ENCODE data around the gene PNPLA3. TPM values are rescaled to one million over a fixed set of nuclear protein-coding genes. Genes with fewer than 3 reads are reported as not detected.

PNPLA3 gene
- polyA plus RNA-seq, 1 donor: 1.3 TPM

GRCh38 chr22:43967069-43967468 lies 43.5 kb downstream of the PNPLA3 start:
- no peak for DNase-seq
- no peaks in the 10 kb centered on the region for H3K9me3 ChIP-seq (ENCODE audit: control insufficient read depth, low read depth, low read length)
- H3K4me3 ChIP-seq (ENCODE audit: low read length): no peak overlapping the region
- H3K27ac ChIP-seq (ENCODE audit: low read length): no peak overlapping the region
- H3K4me1 ChIP-seq (ENCODE audit: control insufficient read depth, insufficient read depth, low read length): no peaks in the 10 kb centered on the region
- no peaks in the 10 kb centered on the region for H3K27me3 ChIP-seq (ENCODE audit: control insufficient read depth, insufficient read depth, low read length)
- H3K36me3 ChIP-seq (ENCODE audit: control insufficient read depth, insufficient read depth, low read length): peaks cover 59% of the 10 kb centered on the region
- WGBS (ENCODE audit: insufficient coverage, low lambda C conversion rate): no CpG with 5 or more reads among the region's 7 CpGs

- H3K4me1 ChIP-seq (ENCODE audit: control insufficient read depth, insufficient read depth, low read length): no peaks in the 10 kb centered on the region
- peaks cover 71% of the 10 kb centered on the region for H3K36me3 ChIP-seq (ENCODE audit: control insufficient read depth, insufficient read depth, low read length)
- H3K9me3 ChIP-seq (ENCODE audit: control insufficient read depth, low read depth, low read length): no peaks in the 10 kb centered on the region
- H3K27me3 ChIP-seq (ENCODE audit: control insufficient read depth, insufficient read depth, low read length): no peaks in the 10 kb centered on the region
- no peak for DNase-seq
- H3K4me3 ChIP-seq (ENCODE audit: low read length): no peak overlapping the region
- WGBS (ENCODE audit: insufficient coverage, low lambda C conversion rate): 100% methylated on average over 4 of the region's 7 CpGs
- no peak overlapping the region for H3K27ac ChIP-seq (ENCODE audit: low read length)
Measured at GRCh38 chr22:43968614-43969013, 45.0 kb downstream of the PNPLA3 start.

DNA sequence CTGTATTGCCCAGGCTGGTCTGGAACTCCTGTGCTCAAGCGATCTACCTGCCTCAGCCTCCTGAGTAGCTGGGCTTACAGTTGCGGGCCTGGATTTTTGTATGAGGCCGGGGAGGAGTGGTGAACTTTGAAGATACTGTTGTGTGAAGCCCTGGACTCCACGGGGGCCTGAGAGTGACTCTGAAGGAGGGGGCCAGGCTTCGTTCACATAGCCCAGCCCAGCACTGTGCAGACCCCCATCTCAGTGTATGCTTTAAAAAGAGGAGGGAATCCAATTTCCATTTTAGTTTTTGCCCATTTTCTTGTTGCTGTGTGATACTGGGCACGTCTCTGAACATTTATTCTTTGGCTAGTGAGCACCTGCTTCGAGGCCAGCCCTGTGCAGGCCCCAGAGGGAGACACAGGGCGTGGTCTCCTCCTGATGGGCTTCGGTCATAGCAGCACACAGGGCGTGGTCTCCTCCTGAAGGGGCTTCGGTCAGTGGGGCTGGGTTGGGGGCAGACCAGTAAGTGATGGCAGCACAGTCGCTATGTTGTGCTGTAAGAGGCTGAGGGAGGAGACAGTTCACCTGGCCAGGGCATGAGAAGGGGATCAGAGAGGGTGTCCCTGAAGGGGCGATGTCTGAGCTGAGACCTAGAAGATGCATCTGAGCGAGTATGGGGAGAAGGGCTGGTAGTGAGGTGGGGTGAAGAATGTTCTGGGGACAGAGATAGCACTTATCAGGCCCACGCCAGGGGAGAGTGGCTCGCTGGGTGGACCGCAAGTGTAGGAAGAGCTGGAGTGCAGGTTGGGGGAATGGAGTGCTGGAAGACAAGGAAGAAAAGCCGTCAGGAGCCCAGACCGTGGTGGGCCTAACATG lies 45.6 kb downstream of the PNPLA3 start:
- Histone ChIP-seq H3K27ac (ENCODE audit: low read length) (no peak overlapping the region), H3K4me3 (ENCODE audit: low read length) (no peak overlapping the region), H3K36me3 (ENCODE audit: control insufficient read depth, insufficient read depth, low read length) (peaks cover 73% of the 10 kb centered on the region), H3K4me1 (ENCODE audit: control insufficient read depth, insufficient read depth, low read length) (no peaks in the 10 kb centered on the region), H3K9me3 (ENCODE audit: control insufficient read depth, low read depth, low read length) (no peaks in the 10 kb centered on the region), H3K27me3 (ENCODE audit: control insufficient read depth, insufficient read depth, low read length) (no peaks in the 10 kb centered on the region)
- 100% methylated on average over 2 of the region's 19 CpGs for whole genome bisulfite sequencing (ENCODE audit: insufficient coverage, low lambda C conversion rate)
- no peak for DNase-seq

GRCh38 chr22:43969989-43970755 lies 46.6 kb downstream of the PNPLA3 start:
- peak; percentile 63 to 86 for DNase-seq
- Histone ChIP-seq H3K4me3 (ENCODE audit: low read length) (no peak overlapping the region), H3K4me1 (ENCODE audit: control insufficient read depth, insufficient read depth, low read length) (no peaks in the 10 kb centered on the region), H3K27ac (ENCODE audit: low read length) (no peak overlapping the region), H3K9me3 (ENCODE audit: control insufficient read depth, low read depth, low read length) (no peaks in the 10 kb centered on the region), H3K27me3 (ENCODE audit: control insufficient read depth, insufficient read depth, low read length) (no peaks in the 10 kb centered on the region), H3K36me3 (ENCODE audit: control insufficient read depth, insufficient read depth, low read length) (peaks cover 74% of the 10 kb centered on the region)
- WGBS (ENCODE audit: insufficient coverage, low lambda C conversion rate): no CpG with 5 or more reads among the region's 8 CpGs

DNA sequence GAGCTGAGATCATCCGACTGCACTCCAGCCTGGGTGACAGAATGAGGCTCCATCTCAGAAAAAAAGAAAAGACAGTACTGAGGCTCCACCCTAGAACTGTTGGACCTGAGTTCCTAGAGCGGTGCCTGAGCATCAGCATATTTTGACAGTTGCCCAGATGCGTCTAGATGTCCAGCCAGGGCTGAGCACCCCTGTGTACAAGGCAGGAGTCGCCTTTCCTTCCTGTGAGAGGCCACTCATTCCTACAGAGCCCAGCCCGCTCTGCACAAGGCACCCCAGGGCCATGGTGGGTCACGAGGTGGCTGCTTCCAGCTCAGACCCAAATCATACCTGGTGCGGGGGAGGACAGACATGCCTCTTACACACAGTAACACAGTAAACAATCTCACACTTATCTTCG lies 47.5 kb downstream of the PNPLA3 start:
- H3K4me3 ChIP-seq (ENCODE audit: low read length): no peak overlapping the region
- H3K4me1 ChIP-seq (ENCODE audit: control insufficient read depth, insufficient read depth, low read length): no peaks in the 10 kb centered on the region
- H3K27ac ChIP-seq (ENCODE audit: low read length): no peak overlapping the region
- no peak for DNase-seq
- no peaks in the 10 kb centered on the region for H3K9me3 ChIP-seq (ENCODE audit: control insufficient read depth, low read depth, low read length)
- H3K36me3 ChIP-seq (ENCODE audit: control insufficient read depth, insufficient read depth, low read length): peaks cover 74% of the 10 kb centered on the region
- no peaks in the 10 kb centered on the region for H3K27me3 ChIP-seq (ENCODE audit: control insufficient read depth, insufficient read depth, low read length)
- no CpG with 5 or more reads among the region's 8 CpGs for WGBS (ENCODE audit: insufficient coverage, low lambda C conversion rate)

DNA sequence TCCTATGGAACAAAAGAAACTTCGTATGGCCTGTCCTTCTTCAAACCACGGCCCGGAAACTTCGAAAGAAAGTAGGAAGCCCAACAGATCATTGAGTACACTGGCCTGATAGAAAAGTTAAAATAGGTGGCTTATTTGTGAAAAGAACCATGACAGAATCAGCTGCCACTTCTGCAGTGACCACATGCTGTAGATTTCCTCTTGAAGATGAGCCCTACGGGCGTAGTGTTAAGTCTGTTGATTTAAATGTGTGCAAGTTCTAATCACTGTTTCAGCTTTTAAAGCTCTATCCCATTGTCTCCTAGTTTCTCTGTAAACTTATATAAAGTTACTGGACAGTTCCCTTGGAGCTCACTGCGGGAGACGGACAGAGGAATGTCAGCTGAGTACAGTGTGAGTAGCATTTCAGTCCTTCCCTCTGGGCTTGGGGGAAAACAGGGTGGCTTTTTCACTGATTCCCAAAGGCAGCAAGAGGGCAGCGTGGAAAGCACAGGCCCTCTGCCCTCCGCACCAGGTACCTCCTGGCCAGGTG lies 49.4 kb downstream of the PNPLA3 start:
- no peak overlapping the region for H3K27ac ChIP-seq (ENCODE audit: low read length)
- no peaks in the 10 kb centered on the region for H3K4me1 ChIP-seq (ENCODE audit: control insufficient read depth, insufficient read depth, low read length)
- H3K9me3 ChIP-seq (ENCODE audit: control insufficient read depth, low read depth, low read length): no peaks in the 10 kb centered on the region
- H3K4me3 ChIP-seq (ENCODE audit: low read length): no peak overlapping the region
- no peaks in the 10 kb centered on the region for H3K27me3 ChIP-seq (ENCODE audit: control insufficient read depth, insufficient read depth, low read length)
- no peak for DNase-seq
- H3K36me3 ChIP-seq (ENCODE audit: control insufficient read depth, insufficient read depth, low read length): peaks cover 82% of the 10 kb centered on the region
- 100% methylated on average over 3 of the region's 10 CpGs for WGBS (ENCODE audit: insufficient coverage, low lambda C conversion rate)

DNA sequence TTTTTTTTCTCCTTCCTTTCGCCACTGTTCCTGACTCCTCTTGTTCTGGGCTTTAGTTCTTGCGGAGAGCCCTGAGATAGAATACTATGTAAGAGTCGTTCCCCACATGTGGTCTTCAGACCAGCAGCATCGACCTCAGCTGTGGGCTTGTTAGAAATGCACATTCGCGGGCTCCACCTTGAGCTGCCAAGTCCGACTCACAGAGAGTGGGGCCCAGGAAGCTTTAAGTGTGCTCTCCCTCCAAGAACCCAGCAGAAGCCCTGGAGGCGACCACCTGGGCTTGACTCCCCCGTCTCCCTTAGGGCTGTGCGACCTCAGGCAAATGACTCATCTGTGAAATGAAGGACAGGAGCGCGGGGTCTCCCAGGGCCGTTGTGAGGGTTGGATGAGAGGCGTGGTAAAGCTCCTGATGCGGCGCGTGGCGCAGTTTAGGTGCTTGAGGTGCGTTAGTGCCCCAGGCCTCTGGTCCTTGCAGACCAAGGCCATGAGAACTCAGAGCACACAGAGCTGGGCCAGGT lies 50.5 kb downstream of the PNPLA3 start:
- WGBS (ENCODE audit: insufficient coverage, low lambda C conversion rate): 100% methylated on average over 1 of the region's 19 CpGs
- H3K27ac ChIP-seq (ENCODE audit: low read length): no peak overlapping the region
- H3K4me3 ChIP-seq (ENCODE audit: low read length): no peak overlapping the region
- no peak for DNase-seq
- peaks cover 81% of the 10 kb centered on the region for H3K36me3 ChIP-seq (ENCODE audit: control insufficient read depth, insufficient read depth, low read length)
- H3K9me3 ChIP-seq (ENCODE audit: control insufficient read depth, low read depth, low read length): no peaks in the 10 kb centered on the region
- no peaks in the 10 kb centered on the region for H3K27me3 ChIP-seq (ENCODE audit: control insufficient read depth, insufficient read depth, low read length)
- H3K4me1 ChIP-seq (ENCODE audit: control insufficient read depth, insufficient read depth, low read length): no peaks in the 10 kb centered on the region

- Histone ChIP-seq H3K27me3 (ENCODE audit: control insufficient read depth, insufficient read depth, low read length) (no peaks in the 10 kb centered on the region), H3K4me3 (ENCODE audit: low read length) (no peak overlapping the region), H3K36me3 (ENCODE audit: control insufficient read depth, insufficient read depth, low read length) (peaks cover 82% of the 10 kb centered on the region), H3K27ac (ENCODE audit: low read length) (no peak overlapping the region), H3K9me3 (ENCODE audit: control insufficient read depth, low read depth, low read length) (no peaks in the 10 kb centered on the region), H3K4me1 (ENCODE audit: control insufficient read depth, insufficient read depth, low read length) (no peaks in the 10 kb centered on the region)
- no peak for DNase-seq
- no CpG with 5 or more reads among the region's 4 CpGs for WGBS (ENCODE audit: insufficient coverage, low lambda C conversion rate)
Measured at GRCh38 chr22:43975041-43975440, 51.4 kb downstream of the PNPLA3 start.

DNA sequence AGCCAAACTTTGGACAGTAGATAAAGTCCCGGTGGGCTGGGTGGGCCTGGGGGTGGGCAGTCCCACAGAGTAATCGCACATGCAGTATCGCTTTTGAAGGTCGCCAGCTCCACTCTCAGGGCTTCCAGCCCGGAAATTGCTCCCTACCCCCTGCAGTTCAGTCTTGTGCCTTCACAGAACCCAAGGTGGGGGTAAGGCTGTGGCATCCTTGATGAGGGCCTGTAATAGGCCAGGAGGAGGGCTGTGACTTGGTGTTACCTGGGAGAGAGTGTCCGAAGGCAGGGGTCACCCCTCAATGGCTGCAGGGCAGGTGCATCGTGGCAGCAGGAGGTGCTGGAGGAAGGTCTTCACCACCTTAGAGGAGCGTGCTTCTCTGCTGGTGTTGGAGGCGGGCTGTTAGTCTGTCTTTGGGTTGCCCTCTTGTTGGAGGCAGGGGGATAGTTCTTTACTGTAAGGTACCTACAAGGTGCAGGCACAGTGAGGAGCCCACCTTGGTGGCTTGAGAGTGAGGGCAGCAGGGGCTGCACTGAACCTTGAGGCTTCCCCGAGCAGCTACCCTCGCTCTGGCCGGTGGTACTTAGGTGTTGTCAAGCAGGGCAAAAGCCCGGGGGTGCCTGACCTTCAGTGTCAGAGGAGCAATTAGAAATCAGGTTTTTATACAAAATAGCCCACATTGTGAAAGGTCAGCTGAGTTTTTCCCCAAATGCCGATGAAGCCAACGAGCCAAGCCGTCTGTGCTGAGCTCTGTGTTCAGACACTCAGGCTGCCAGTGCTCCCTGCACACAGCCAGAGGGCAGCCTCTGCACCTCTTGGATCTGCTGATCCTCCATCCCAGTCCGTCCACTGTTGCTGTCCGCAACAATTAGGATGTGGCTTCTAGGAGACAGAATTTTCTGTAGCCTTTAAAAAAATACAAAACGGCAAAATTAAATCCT lies 53.5 kb downstream of the PNPLA3 start:
- Histone ChIP-seq H3K27ac (ENCODE audit: low read length) (no peak overlapping the region), H3K36me3 (ENCODE audit: control insufficient read depth, insufficient read depth, low read length) (peaks cover 85% of the 10 kb centered on the region), H3K4me1 (ENCODE audit: control insufficient read depth, insufficient read depth, low read length) (no peaks in the 10 kb centered on the region), H3K27me3 (ENCODE audit: control insufficient read depth, insufficient read depth, low read length) (no peaks in the 10 kb centered on the region), H3K4me3 (ENCODE audit: low read length) (no peak overlapping the region), H3K9me3 (ENCODE audit: control insufficient read depth, low read depth, low read length) (no peaks in the 10 kb centered on the region)
- WGBS (ENCODE audit: insufficient coverage, low lambda C conversion rate): no CpG with 5 or more reads among the region's 19 CpGs
- no peak for DNase-seq

All from large intestine (tissue), 3 donors.